WERI-Rb-1 (cell line): ENCODE results near the gene EVL.
A peak's percentile ranks its signal among the peaks of the same experiment; 100 is the strongest.

Experiments
- DNase-seq: peaks from one replicate; pipeline ENCODE4 v3.0.0-alpha.2; 2020
- H3K27ac ChIP-seq: fragments of 250-450 bp; sonication (Bioruptor Pico); 2 replicates; pipeline ENCODE4 v1.5.1; 2020; ENCODE audit warnings: mild to moderate bottlenecking, moderate library complexity
- H3K27me3 ChIP-seq: fragments of 250-450 bp; sonication (Bioruptor Pico); 2 replicates; pipeline ENCODE4 v1.5.1; 2021; ENCODE audit warnings: mild to moderate bottlenecking, low read depth, moderate library complexity; ENCODE audit not compliant: insufficient read depth, severe bottlenecking
- H3K36me3 ChIP-seq: fragments of 250-450 bp; sonication (Bioruptor Pico); 2 replicates; pipeline ENCODE4 v1.5.1; 2020; ENCODE audit warnings: mild to moderate bottlenecking, moderate library complexity
- H3K4me3 ChIP-seq: 2 replicates; pipeline ENCODE4 v1.5.1; 2011; ENCODE audit warnings: low read depth, mild to moderate bottlenecking, control low read depth, low read length
- H3K9me3 ChIP-seq: fragments of 250-450 bp; sonication (Bioruptor Pico); 2 replicates; pipeline ENCODE4 v1.5.1; 2021; ENCODE audit warnings: mild to moderate bottlenecking, moderate library complexity; ENCODE audit not compliant: severe bottlenecking
- TF ChIP-seq, protein P1 (sequence below): IDR thresholded peaks from 2 replicates; pipeline ENCODE4 v1.5.1; 2011; ENCODE audit warnings: low read depth, mild to moderate bottlenecking, control low read depth, inconsistent platforms, low read length

EVL gene

GRCh38 chr14:100132161-100132902, 67.1 kb downstream of the EVL start:
- Histone ChIP-seq H3K27ac (no peak overlapping the region), H3K27me3 (no peaks in the 10 kb centered on the region), H3K9me3 (no peaks in the 10 kb centered on the region), H3K36me3 (peaks cover 53% of the 10 kb centered on the region), H3K4me3 (no peak overlapping the region)
- TF ChIP-seq, protein P1, sequence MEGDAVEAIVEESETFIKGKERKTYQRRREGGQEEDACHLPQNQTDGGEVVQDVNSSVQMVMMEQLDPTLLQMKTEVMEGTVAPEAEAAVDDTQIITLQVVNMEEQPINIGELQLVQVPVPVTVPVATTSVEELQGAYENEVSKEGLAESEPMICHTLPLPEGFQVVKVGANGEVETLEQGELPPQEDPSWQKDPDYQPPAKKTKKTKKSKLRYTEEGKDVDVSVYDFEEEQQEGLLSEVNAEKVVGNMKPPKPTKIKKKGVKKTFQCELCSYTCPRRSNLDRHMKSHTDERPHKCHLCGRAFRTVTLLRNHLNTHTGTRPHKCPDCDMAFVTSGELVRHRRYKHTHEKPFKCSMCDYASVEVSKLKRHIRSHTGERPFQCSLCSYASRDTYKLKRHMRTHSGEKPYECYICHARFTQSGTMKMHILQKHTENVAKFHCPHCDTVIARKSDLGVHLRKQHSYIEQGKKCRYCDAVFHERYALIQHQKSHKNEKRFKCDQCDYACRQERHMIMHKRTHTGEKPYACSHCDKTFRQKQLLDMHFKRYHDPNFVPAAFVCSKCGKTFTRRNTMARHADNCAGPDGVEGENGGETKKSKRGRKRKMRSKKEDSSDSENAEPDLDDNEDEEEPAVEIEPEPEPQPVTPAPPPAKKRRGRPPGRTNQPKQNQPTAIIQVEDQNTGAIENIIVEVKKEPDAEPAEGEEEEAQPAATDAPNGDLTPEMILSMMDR: no peak
- DNase-seq: no peak

DNA sequence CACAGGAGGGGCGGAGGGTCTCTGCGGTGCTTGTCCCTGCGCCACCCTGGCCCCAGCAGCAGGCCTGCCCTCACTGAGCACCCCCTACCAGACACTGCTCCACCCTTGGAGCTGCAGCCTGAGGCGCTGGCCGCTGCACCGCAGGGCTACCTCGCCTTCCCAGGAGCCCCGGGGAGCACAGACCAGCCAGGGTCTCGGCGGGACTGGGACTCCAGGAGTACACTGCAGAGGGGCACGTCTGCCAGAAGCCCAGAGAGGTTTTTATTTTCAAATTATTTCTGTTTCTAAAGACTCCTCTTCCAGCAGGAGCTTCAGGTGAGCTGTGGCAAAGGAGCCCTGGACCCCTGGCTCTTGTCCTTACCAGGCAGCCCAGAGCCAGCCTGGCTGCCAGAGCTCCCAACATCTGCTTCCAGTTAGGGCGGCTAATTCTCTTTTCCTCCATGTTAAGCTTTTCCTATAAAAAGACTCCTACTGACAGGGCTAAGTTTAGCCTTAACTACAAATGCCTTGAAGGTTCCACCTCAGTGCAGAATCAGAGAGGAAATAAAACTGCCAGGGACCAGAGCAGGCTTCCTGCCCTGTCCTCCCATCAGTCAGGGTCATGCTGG, 67.8 kb downstream of the EVL start:
- peaks cover 58% of the 10 kb centered on the region for H3K36me3 ChIP-seq
- TF ChIP-seq, protein P1: no peak
- no peak for DNase-seq
- H3K27ac ChIP-seq: no peak overlapping the region
- H3K4me3 ChIP-seq: no peak overlapping the region
- H3K27me3 ChIP-seq: no peaks in the 10 kb centered on the region
- H3K9me3 ChIP-seq: no peaks in the 10 kb centered on the region

DNA sequence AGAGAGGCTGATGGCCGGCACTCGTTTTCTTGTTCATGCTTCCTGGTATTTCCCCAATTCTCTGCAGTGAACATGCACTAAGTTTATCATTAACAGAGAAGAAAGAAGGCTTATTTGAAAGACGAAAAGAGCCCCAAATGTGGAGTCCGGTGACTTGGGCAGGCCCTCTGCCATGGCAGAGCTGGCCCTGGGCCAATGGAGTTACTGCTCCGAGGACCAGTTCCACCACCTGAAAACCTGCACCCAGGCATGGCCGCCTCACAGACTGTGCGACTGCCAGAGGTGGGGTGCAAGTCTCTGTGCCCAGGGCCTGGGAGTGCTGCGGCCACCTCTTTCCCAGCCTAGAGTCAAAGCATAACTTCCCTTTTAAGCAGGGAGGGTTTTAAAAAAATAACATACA, 69.4 kb downstream of the EVL start:
- H3K27ac ChIP-seq: no peak overlapping the region
- H3K4me3 ChIP-seq: no peak overlapping the region
- TF ChIP-seq, protein P1: no peak
- peaks cover 54% of the 10 kb centered on the region for H3K36me3 ChIP-seq
- H3K9me3 ChIP-seq: no peaks in the 10 kb centered on the region
- H3K27me3 ChIP-seq: no peaks in the 10 kb centered on the region
- no peak for DNase-seq

GRCh38 chr14:100135073-100135472, 69.9 kb downstream of the EVL start:
- Histone ChIP-seq H3K9me3 (no peaks in the 10 kb centered on the region), H3K27ac (no peak overlapping the region), H3K4me3 (no peak overlapping the region), H3K36me3 (peaks cover 51% of the 10 kb centered on the region), H3K27me3 (no peaks in the 10 kb centered on the region)
- no peak for DNase-seq
- TF ChIP-seq, protein P1: no peak

DNA sequence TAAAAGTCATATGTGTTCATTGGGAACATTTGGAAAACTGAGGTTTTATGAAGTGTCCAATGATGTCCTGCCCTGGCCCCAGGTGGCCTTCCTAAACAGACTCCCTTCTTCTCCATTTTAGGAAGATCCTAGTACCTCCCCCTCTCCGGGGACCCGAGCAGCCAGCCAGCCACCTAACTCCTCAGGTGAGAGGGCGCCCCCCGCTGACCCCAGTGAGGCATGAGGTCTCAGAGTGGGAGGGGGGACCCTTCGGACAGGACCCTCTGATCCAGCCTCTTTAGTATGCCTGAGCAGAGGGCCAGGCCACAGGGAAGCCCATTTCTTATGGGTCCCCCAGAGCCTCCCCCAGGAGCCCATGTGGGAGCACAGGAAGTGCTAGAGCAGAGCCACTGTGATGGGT, 70.6 kb downstream of the EVL start:
- Histone ChIP-seq H3K27me3 (no peaks in the 10 kb centered on the region), H3K9me3 (no peaks in the 10 kb centered on the region), H3K36me3 (peaks cover 46% of the 10 kb centered on the region), H3K27ac (no peak overlapping the region), H3K4me3 (no peak overlapping the region)
- TF ChIP-seq, protein P1: 0 out of 2 replicates have a peak, but pooled peaks have one; percentile 5
- no peak for DNase-seq
